KMS-11 (cell line): ENCODE data around the gene NDUFB11.
A peak's percentile ranks its signal among the peaks of the same experiment; 100 is the strongest.

Experiments
- H2AFZ ChIP-seq: fragments of 200-600 bp; sonication (generic); 2 replicates; pipeline ENCODE4 v1.6.1; 2016; ENCODE audit warnings: antibody characterized with exemption, mixed run types, low read depth
- H3K27ac ChIP-seq: fragments of 200-600 bp; sonication (generic); 2 replicates; pipeline ENCODE4 v1.6.1; 2016; ENCODE audit warnings: mild to moderate bottlenecking, mixed run types
- H3K27me3 ChIP-seq: fragments of 200-600 bp; sonication (generic); 2 replicates; pipeline ENCODE4 v1.6.1; 2017; ENCODE audit warnings: mild to moderate bottlenecking, low read depth, mixed run types, moderate library complexity; ENCODE audit not compliant: insufficient read depth
- H3K36me3 ChIP-seq: fragments of 200-600 bp; sonication (generic); 2 replicates; pipeline ENCODE4 v1.6.1; 2017; ENCODE audit warnings: mild to moderate bottlenecking, mixed run types; ENCODE audit not compliant: insufficient read depth
- H3K4me1 ChIP-seq: fragments of 200-600 bp; sonication (generic); 2 replicates; pipeline ENCODE4 v1.6.1; 2016; ENCODE audit warnings: mild to moderate bottlenecking, low read depth, mixed run types; ENCODE audit not compliant: poor library complexity, severe bottlenecking
- H3K4me2 ChIP-seq: fragments of 200-600 bp; sonication (generic); 2 replicates; pipeline ENCODE4 v1.7.0; 2016; ENCODE audit warnings: mild to moderate bottlenecking, mixed run types
- H3K4me3 ChIP-seq: fragments of 200-600 bp; sonication (generic); IDR thresholded peaks from 2 replicates; pipeline ENCODE4 v1.6.1; 2017; ENCODE audit warnings: low read depth, low read length, mixed read lengths; ENCODE audit not compliant: insufficient read depth
- H3K79me2 ChIP-seq: fragments of 200-600 bp; sonication (generic); 2 replicates; pipeline ENCODE4 v1.6.1; 2016; ENCODE audit warnings: low read depth, mixed run types; ENCODE audit not compliant: insufficient read depth
- H3K9ac ChIP-seq: fragments of 200-600 bp; sonication (generic); 2 replicates; pipeline ENCODE4 v1.6.1; 2016; ENCODE audit warnings: mild to moderate bottlenecking, mixed run types
- H4K20me1 ChIP-seq: fragments of 200-600 bp; sonication (generic); 2 replicates; pipeline ENCODE4 v1.6.1; 2016; ENCODE audit warnings: mild to moderate bottlenecking, mixed run types; ENCODE audit not compliant: insufficient read depth
- CTCF ChIP-seq: fragments of 200-600 bp; sonication (generic); conservative IDR thresholded peaks from 2 replicates; pipeline ENCODE4 v1.6.1; 2017; ENCODE audit warnings: low read depth, mild to moderate bottlenecking, antibody characterized with exemption, low read length, moderate library complexity, mixed read lengths

The NDUFB11 gene

GRCh38 chrX:47190445-47191269 lies 46.2 kb upstream of the NDUFB11 start:
- peak overlapping the region; percentile 67 for H2AFZ ChIP-seq

DNA sequence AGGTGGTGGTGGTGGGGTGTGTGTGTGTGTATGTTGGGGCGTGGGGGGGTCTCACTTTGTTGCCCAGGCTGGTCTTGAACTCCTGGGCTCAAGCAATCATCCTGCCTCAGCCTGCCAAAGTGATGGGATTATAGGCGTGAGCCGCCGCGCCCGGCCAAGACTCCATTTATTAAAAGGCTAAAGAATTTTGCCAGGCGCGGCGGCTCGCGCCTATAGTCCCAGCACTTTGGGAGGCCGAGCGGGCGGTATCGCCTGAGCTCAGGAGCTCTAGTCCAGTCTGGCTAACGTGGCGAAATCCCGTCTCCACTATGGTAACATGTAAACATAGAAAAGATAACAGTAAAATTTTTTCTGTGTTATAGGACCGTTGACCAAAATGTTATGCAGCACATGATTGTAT lies 45.4 kb upstream of the NDUFB11 start:
- H3K27me3 ChIP-seq: no peaks in the 10 kb centered on the region
- H3K4me2 ChIP-seq: no peak overlapping the region; the same call in 1 of the 2 replicates
- no peaks in the 10 kb centered on the region for H4K20me1 ChIP-seq
- TF ChIP-seq CTCF: no peak
- H3K9ac ChIP-seq: no peak overlapping the region
- H3K27ac ChIP-seq: no peak overlapping the region
- no peaks in the 10 kb centered on the region for H3K36me3 ChIP-seq
- no peak overlapping the region for H3K4me3 ChIP-seq
- no peak overlapping the region; the same call in 1 of the 2 replicates for H2AFZ ChIP-seq
- peaks cover 18% of the 10 kb centered on the region for H3K79me2 ChIP-seq
- H3K4me1 ChIP-seq: peaks cover 19% of the 10 kb centered on the region

More at GRCh38 chrX:47190445-47191269, 46.2 kb upstream of the NDUFB11 start:
- Histone ChIP-seq H4K20me1 (no peaks in the 10 kb centered on the region), H3K36me3 (no peaks in the 10 kb centered on the region), H3K79me2 (peaks cover 25% of the 10 kb centered on the region), H3K9ac (peak overlapping the region; percentile 85), H3K27me3 (no peaks in the 10 kb centered on the region), H3K4me1 (peaks cover 26% of the 10 kb centered on the region), H3K4me2 (peak overlapping the region; percentile 80), H3K27ac (peak overlapping the region; percentile 73), H3K4me3 (no peak overlapping the region)
- no peak for TF ChIP-seq CTCF

GRCh38 chrX:47187106-47187677 lies 42.7 kb upstream of the NDUFB11 start:
- Histone ChIP-seq H3K9ac (no peak overlapping the region), H4K20me1 (no peaks in the 10 kb centered on the region), H3K36me3 (no peaks in the 10 kb centered on the region), H3K27ac (no peak overlapping the region), H2AFZ (no peak overlapping the region), H3K4me2 (no peak overlapping the region), H3K4me3 (no peak overlapping the region), H3K79me2 (0 out of 2 replicates have a peak, but pooled peaks cover 5% of the 10 kb centered on the region), H3K4me1 (peaks cover 4% of the 10 kb centered on the region), H3K27me3 (no peaks in the 10 kb centered on the region)
- no peak for TF ChIP-seq CTCF

- Histone ChIP-seq H3K9ac (no peak overlapping the region), H4K20me1 (no peaks in the 10 kb centered on the region), H3K4me3 (no peak overlapping the region), H3K79me2 (no peaks in the 10 kb centered on the region), H3K27me3 (no peaks in the 10 kb centered on the region), H3K4me2 (no peak overlapping the region), H2AFZ (no peak overlapping the region), H3K4me1 (peaks cover 4% of the 10 kb centered on the region), H3K27ac (no peak overlapping the region), H3K36me3 (no peaks in the 10 kb centered on the region)
- TF ChIP-seq CTCF: no peak
Measured at GRCh38 chrX:47186096-47186740, 41.7 kb upstream of the NDUFB11 start.
